ENCODE data around the gene OR56B1. TPM values are rescaled to one million over a fixed set of nuclear protein-coding genes. Genes with fewer than 3 reads are reported as not detected.
"Not testable (repeated sequence)": the region's sequence is repeated elsewhere in the genome, so short reads cannot be mapped to it uniquely, and the experiment has no call there.

OR56B1 gene
- total RNA-seq, 1 experiment from 2014 or later = 0.17 TPM

GRCh38 chr11:5689551-5689983 lies 46.7 kb upstream of the OR56B1 start, which contains the start of gene TRIM22 (continued):
- no peak for TF ChIP-seq CDX4 (CRISPR knock-in tag; IDR thresholded peaks at IDR 0.05; ENCODE audit: borderline replicate concordance)

GRCh38 chr11:5690216-5690615 lies 46.0 kb upstream of the OR56B1 start:
- DNase-seq (ENCODE audit: low spot score) (no peak), ATAC-seq (no peak)
- H3K4me1 Mint-ChIP-seq = peaks cover 48% of the 10 kb centered on the region
- POLR2A ChIA-PET = no interaction called here
- no peak for TF ChIP-seq TCF7 (CRISPR knock-in tag; IDR thresholded peaks at IDR 0.05; ENCODE audit: low read depth)
- TF ChIP-seq TEAD4 (CRISPR knock-in tag; IDR thresholded peaks at IDR 0.05) = no peak
- no peak for TF ChIP-seq CREB1 (CRISPR knock-in tag; IDR thresholded peaks at IDR 0.05)
- TF ChIP-seq ZNF416 (CRISPR knock-in tag; IDR thresholded peaks at IDR 0.05) = no peak
- no peak for TF ChIP-seq ZNF121 (CRISPR knock-in tag; IDR thresholded peaks at IDR 0.05)
- TF ChIP-seq PRRX2 (CRISPR knock-in tag; IDR thresholded peaks at IDR 0.05) = no peak
- no peak for TF ChIP-seq USF2 (CRISPR knock-in tag; IDR thresholded peaks at IDR 0.05)
- TF ChIP-seq GRHL2 (CRISPR knock-in tag; IDR thresholded peaks at IDR 0.05; ENCODE audit: insufficient replicate concordance, severe bottlenecking) = no peak
- no peak for TF ChIP-seq GTF2I (CRISPR knock-in tag; conservative IDR thresholded peaks at IDR 0.05)
- no peak for TF ChIP-seq MYBL2 (CRISPR knock-in tag; IDR thresholded peaks at IDR 0.05)
- TF ChIP-seq ZMAT4 (CRISPR knock-in tag; IDR thresholded peaks at IDR 0.05) = no peak
- peak overlapping the region; percentile 99 for H3K27ac Mint-ChIP-seq
- peaks cover 11% of the 10 kb centered on the region for H3K36me3 Mint-ChIP-seq
- H3K9me3 Mint-ChIP-seq = peaks cover 10% of the 10 kb centered on the region
- peak overlapping the region; percentile 75 for H3K4me3 Mint-ChIP-seq
- CTCF ChIA-PET = interaction anchor here (1.3 to 1.5 kb wide), 3 partner anchors 90 to 214 kb away, joined by 3 to 4 read pairs (median 3); no protein-coding TSS in a partner anchor
- no peaks in the 10 kb centered on the region for H3K27me3 Mint-ChIP-seq (ENCODE audit: low read depth)

GRCh38 chr11:5690736-5691135 lies 45.5 kb upstream of the OR56B1 start:
- Mint-ChIP-seq H3K36me3 (peaks cover 14% of the 10 kb centered on the region), H3K27ac (peak overlapping the region; percentile 99), H3K4me3 (peak overlapping the region; percentile 75), H3K9me3 (peaks cover 10% of the 10 kb centered on the region), H3K27me3 (ENCODE audit: low read depth) (no peaks in the 10 kb centered on the region), H3K4me1 (peaks cover 52% of the 10 kb centered on the region)
- no peak for TF ChIP-seq ZNF138 (CRISPR knock-in tag; conservative IDR thresholded peaks at IDR 0.05)
- no peak for TF ChIP-seq SMAD4 (CRISPR knock-in tag; IDR thresholded peaks at IDR 0.05)
- no peak for TF ChIP-seq ZNF512 (CRISPR knock-in tag; IDR thresholded peaks at IDR 0.05; ENCODE audit: borderline replicate concordance)
- no peak for TF ChIP-seq SOX15 (CRISPR knock-in tag; IDR thresholded peaks at IDR 0.05)
- TF ChIP-seq CTCF (IDR thresholded peaks at IDR 0.05) = no peak
- no peak for TF ChIP-seq ZNF281 (CRISPR knock-in tag; IDR thresholded peaks at IDR 0.05)
- TF ChIP-seq FOXJ3 (CRISPR knock-in tag; IDR thresholded peaks at IDR 0.05; ENCODE audit: borderline replicate concordance) = no peak
- TF ChIP-seq ZSCAN18 (CRISPR knock-in tag; IDR thresholded peaks at IDR 0.05) = no peak
- POLR2A ChIA-PET = no interaction called here
- CTCF ChIA-PET = no interaction called here
- ATAC-seq = no peak
- no peak for DNase-seq (ENCODE audit: low spot score)

- Mint-ChIP-seq H3K36me3 (peaks cover 21% of the 10 kb centered on the region), H3K9me3 (peaks cover 10% of the 10 kb centered on the region), H3K27ac (peak overlapping the region; percentile 99; the same call in 1 of the 2 replicates), H3K4me3 (peak overlapping the region; percentile 75), H3K4me1 (peaks cover 53% of the 10 kb centered on the region)
- DNase-seq (ENCODE audit: low spot score); H3K27me3 Mint-ChIP-seq (ENCODE audit: low read depth); POLR2A ChIA-PET; CTCF ChIA-PET; ATAC-seq: not testable (repeated sequence)
Observed at GRCh38 chr11:5691238-5691963, 44.8 kb upstream of the OR56B1 start.
